ENCODE measurements around the gene SLC1A2.

DNA sequence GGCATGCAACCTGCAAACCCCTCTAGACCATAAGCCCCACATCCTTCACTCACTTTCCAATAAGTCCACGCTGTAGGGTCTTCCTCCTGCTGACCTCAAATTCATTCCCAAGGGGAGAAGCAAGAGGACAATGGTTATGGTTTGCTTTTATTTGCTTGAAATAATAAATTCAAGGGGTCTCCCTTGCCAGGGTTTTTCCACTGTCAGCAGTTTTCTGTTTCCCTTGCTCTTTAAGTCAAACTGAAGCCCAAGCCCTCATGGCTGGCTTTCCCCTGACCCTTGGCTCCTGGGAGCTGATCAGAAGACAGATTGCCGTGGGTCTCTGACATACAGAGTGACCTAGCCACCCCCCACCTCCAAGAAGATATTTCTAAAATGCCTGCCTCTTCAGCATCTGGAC lies 3.9 kb downstream of the SLC1A2 start:
- TF ChIP-seq, protein P1, sequence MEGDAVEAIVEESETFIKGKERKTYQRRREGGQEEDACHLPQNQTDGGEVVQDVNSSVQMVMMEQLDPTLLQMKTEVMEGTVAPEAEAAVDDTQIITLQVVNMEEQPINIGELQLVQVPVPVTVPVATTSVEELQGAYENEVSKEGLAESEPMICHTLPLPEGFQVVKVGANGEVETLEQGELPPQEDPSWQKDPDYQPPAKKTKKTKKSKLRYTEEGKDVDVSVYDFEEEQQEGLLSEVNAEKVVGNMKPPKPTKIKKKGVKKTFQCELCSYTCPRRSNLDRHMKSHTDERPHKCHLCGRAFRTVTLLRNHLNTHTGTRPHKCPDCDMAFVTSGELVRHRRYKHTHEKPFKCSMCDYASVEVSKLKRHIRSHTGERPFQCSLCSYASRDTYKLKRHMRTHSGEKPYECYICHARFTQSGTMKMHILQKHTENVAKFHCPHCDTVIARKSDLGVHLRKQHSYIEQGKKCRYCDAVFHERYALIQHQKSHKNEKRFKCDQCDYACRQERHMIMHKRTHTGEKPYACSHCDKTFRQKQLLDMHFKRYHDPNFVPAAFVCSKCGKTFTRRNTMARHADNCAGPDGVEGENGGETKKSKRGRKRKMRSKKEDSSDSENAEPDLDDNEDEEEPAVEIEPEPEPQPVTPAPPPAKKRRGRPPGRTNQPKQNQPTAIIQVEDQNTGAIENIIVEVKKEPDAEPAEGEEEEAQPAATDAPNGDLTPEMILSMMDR (IDR thresholded peaks at IDR 0.05), result no peak
- TF ChIP-seq EZH2 (IDR thresholded peaks at IDR 0.05), result no peak

Data from neural progenitor cell (in vitro differentiated cells).